HG02970 (cell line): Measurements from ENCODE around the gene USP14.
"Not testable (repeated sequence)": the region's sequence is repeated elsewhere in the genome, so short reads cannot be mapped to it uniquely, and the experiment has no call there.

Experiments
- ATAC-seq: cut with Tn5 transposase; IDR thresholded peaks from one replicate; pipeline ENCODE4 v1.9.1; 2021; ENCODE audit warnings: mild to moderate bottlenecking, moderate library complexity, moderate number of reproducible peaks; ENCODE audit not compliant: unreplicated experiment, low FRiP score

USP14 gene

GRCh38 chr18:158128-159036 is at the start of gene USP14:
TSS of gene USP14 (plus strand) at chr18:158557. CDS start at chr18:158699, 142 bp downstream.
- ATAC-seq, result peak; percentile 97

- peak; percentile 26 for ATAC-seq
Measured at GRCh38 chr18:108665-109063, 49.7 kb upstream of the USP14 start.

- ATAC-seq, result peak; percentile 18
Measured at GRCh38 chr18:109130-109921, 49.0 kb upstream of the USP14 start.

GRCh38 chr18:109922-110261 is 48.5 kb upstream of the USP14 start:
- not testable (repeated sequence) for ATAC-seq

- not testable (repeated sequence) for ATAC-seq
Measured at GRCh38 chr18:110351-111201, 47.8 kb upstream of the USP14 start.

- no peak for ATAC-seq
Measured at GRCh38 chr18:111306-112014, 46.9 kb upstream of the USP14 start.

GRCh38 chr18:112015-112733 is 46.2 kb upstream of the USP14 start:
- ATAC-seq, result not testable (repeated sequence)

- not testable (repeated sequence) for ATAC-seq
Measured at GRCh38 chr18:120539-121260, 37.7 kb upstream of the USP14 start.

GRCh38 chr18:135045-135444 is 23.3 kb upstream of the USP14 start:
- ATAC-seq, result no peak

- ATAC-seq, result no peak
Measured at GRCh38 chr18:136433-136832, 21.9 kb upstream of the USP14 start.

- no peak for ATAC-seq
Measured at GRCh38 chr18:137327-137726, 21.0 kb upstream of the USP14 start.

GRCh38 chr18:140670-141266 is 17.6 kb upstream of the USP14 start:
- no peak for ATAC-seq

GRCh38 chr18:142624-143296 is 15.6 kb upstream of the USP14 start:
- not testable (repeated sequence) for ATAC-seq

- no peak for ATAC-seq
Measured at GRCh38 chr18:148841-149240, 9.5 kb upstream of the USP14 start.

- ATAC-seq, result no peak
Measured at GRCh38 chr18:154151-154550, 4.2 kb upstream of the USP14 start.

GRCh38 chr18:155688-156087 is 2.7 kb upstream of the USP14 start:
- no peak for ATAC-seq

- ATAC-seq, result no peak
Measured at GRCh38 chr18:156514-157230, 1.7 kb upstream of the USP14 start.
